HepG2 (cell line): Measurements from ENCODE around the gene MIEF2. TPM values are rescaled to one million over a fixed set of nuclear protein-coding genes. Genes with fewer than 3 reads are reported as not detected.
A peak's percentile ranks its signal among the peaks of the same experiment; 100 is the strongest.

Experiments used
- BRD4 ChIP-seq: sonication (generic); formaldehyde crosslinking; IDR thresholded peaks from 2 replicates; pipeline ENCODE4 v1.4.0; 2020; ENCODE audit warnings: missing genetic modification reagents
- CEBPZ ChIP-seq: IDR thresholded peaks from 2 replicates; pipeline ENCODE4 v1.6.1; 2012; ENCODE audit warnings: low read length, improper control_type of control experiment
- EEA1 ChIP-seq: sonication (generic); formaldehyde crosslinking; IDR thresholded peaks from 2 replicates; pipeline ENCODE4 v1.5.1; 2020; ENCODE audit warnings: mild to moderate bottlenecking, missing genetic modification reagents, borderline replicate concordance
- ESRRA ChIP-seq: sonication (generic); formaldehyde crosslinking; IDR thresholded peaks from 2 replicates; pipeline ENCODE4 v1.5.1; 2020; ENCODE audit warnings: mild to moderate bottlenecking, low read depth, missing genetic modification reagents
- FOXC1 ChIP-seq: sonication (generic); formaldehyde crosslinking; IDR thresholded peaks from 2 replicates; pipeline ENCODE4 v1.8.0; 2022; ENCODE audit warnings: mild to moderate bottlenecking, missing genetic modification reagents, borderline replicate concordance
- GPN1 ChIP-seq: sonication (generic); formaldehyde crosslinking; IDR thresholded peaks from 2 replicates; pipeline ENCODE4 v1.5.1; 2020; ENCODE audit warnings: missing genetic modification reagents, borderline replicate concordance
- HES4 ChIP-seq: sonication (generic); formaldehyde crosslinking; IDR thresholded peaks from 2 replicates; pipeline ENCODE4 v1.9.0; 2021; ENCODE audit warnings: mild to moderate bottlenecking, missing genetic modification reagents, borderline replicate concordance
- MTF2 ChIP-seq: sonication (generic); formaldehyde crosslinking; IDR thresholded peaks from 2 replicates; pipeline ENCODE4 v1.5.0; 2020; ENCODE audit warnings: missing genetic modification reagents, borderline replicate concordance
- SATB2 ChIP-seq: sonication (generic); formaldehyde crosslinking; IDR thresholded peaks from 2 replicates; pipeline ENCODE4 v1.5.0; 2020; ENCODE audit warnings: missing genetic modification reagents
- ZMYM2 ChIP-seq: sonication (generic); formaldehyde crosslinking; IDR thresholded peaks from 2 replicates; pipeline ENCODE4 v1.8.0; 2022; ENCODE audit warnings: mild to moderate bottlenecking, missing genetic modification reagents
- ZNF251 ChIP-seq: sonication (generic); formaldehyde crosslinking; IDR thresholded peaks from 2 replicates; pipeline ENCODE4 v1.9.0; 2021; ENCODE audit warnings: mild to moderate bottlenecking, missing genetic modification reagents
- ZNF484 ChIP-seq: sonication (generic); formaldehyde crosslinking; IDR thresholded peaks from 2 replicates; pipeline ENCODE4 v1.5.1; 2020; ENCODE audit warnings: mild to moderate bottlenecking, low read depth, missing genetic modification reagents, borderline replicate concordance
- ZNF629 ChIP-seq: sonication (generic); formaldehyde crosslinking; conservative IDR thresholded peaks from 2 replicates; pipeline ENCODE4 v1.5.0; 2020; ENCODE audit warnings: missing genetic modification reagents
- polyA plus RNA-seq, 8 experiments: library from polyadenylated mRNA; depleted of rRNA in 3 of 8; stranded (reverse) in 7 of 8; unstranded in 1 of 8; fragments of >200 nt; fragmentation: Illumina TruSeq in 4 of 8; extraction: Trizol in 4 of 8; gene quantifications; 2 replicates each; pipeline versions ENCODE4 v1.2.1 to v1.2.3, GENCODE V29; 2011 to 2016; ENCODE audit warnings: low read depth in 4 of 8, missing spikeins in 1 of 8, mixed read lengths in 1 of 8; ENCODE audit not compliant: insufficient read depth in 1 of 8
- total RNA-seq, 5 experiments: library from RNA; depleted of rRNA; stranded (reverse); fragments of >200 nt; fragmentation: Illumina TruSeq; extraction: Trizol; gene quantifications; 2 replicates each; pipeline ENCODE4 v1.2.3, GENCODE V29; 2016; ENCODE audit warnings: low read depth in 1 of 5
- TF ChIP-seq, protein P1 (sequence below): sonication (generic); formaldehyde crosslinking; IDR thresholded peaks from 2 replicates; pipeline ENCODE4 v1.5.0; 2020; ENCODE audit warnings: missing genetic modification reagents
- TF ChIP-seq, protein P2 (sequence below): sonication (generic); formaldehyde crosslinking; IDR thresholded peaks from 2 replicates; pipeline ENCODE4 v1.4.0; 2020; ENCODE audit warnings: missing genetic modification reagents
- TF ChIP-seq, protein P3 (sequence below): sonication (generic); formaldehyde crosslinking; IDR thresholded peaks from 2 replicates; pipeline ENCODE4 v1.5.0; 2020; ENCODE audit warnings: mild to moderate bottlenecking, missing genetic modification reagents, moderate library complexity
- TF ChIP-seq, protein P4 (sequence below): IDR thresholded peaks from 2 replicates; pipeline ENCODE4 v1.6.1; 2016; ENCODE audit warnings: low read depth, borderline replicate concordance

The MIEF2 gene
- total and polyA plus RNA-seq, 2 of the 13 experiments (the other 11 are each of a cell fraction or from before 2014, with no cell fraction given): 6.0 to 8.0 TPM

DNA sequence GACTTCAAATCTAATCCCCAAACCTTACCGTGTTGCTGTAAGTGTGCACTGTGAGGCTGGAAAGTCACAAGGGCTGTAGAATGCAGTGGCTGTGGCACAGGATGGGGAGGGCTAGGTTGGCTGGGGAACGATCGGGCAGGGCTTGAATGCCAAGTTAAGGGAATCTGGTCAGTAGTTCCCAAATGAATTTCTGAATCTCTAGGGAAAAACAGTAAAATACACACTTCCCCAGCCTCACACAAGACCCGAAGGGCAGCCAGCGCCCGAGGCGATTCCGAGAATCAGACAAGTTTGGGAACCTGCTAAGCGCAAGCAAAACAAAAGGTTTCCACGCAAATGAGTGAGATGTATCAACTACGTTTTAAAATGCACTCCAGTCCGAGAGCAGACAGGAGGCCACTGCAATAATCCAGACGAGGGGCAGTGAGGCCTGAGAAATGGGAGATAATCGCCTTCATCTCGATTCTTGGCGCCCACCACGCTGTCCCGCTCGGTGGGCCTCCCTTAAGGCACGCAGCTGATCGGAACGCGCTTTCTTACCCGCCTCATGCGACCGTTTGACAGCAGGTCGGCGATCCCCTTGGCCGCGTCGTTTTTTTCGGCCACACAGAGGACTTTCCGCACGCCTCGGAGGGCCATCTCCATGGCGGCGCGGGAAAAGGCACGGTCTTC, 53.7 kb downstream of the MIEF2 start (continued):
- TF ChIP-seq, protein P1, sequence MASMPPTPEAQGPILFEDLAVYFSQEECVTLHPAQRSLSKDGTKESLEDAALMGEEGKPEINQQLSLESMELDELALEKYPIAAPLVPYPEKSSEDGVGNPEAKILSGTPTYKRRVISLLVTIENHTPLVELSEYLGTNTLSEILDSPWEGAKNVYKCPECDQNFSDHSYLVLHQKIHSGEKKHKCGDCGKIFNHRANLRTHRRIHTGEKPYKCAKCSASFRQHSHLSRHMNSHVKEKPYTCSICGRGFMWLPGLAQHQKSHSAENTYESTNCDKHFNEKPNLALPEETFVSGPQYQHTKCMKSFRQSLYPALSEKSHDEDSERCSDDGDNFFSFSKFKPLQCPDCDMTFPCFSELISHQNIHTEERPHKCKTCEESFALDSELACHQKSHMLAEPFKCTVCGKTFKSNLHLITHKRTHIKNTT (CRISPR knock-in tag): no peak
- TF ChIP-seq GPN1 (CRISPR knock-in tag) (no peak), ZNF484 (CRISPR knock-in tag) (0 out of 2 replicates have a peak, but pooled peaks have one; percentile 19), HES4 (CRISPR knock-in tag) (0 out of 2 replicates have a peak, but pooled peaks have one; percentile 88), FOXC1 (peak; percentile 70; the same call in 1 of the 2 replicates), ZMYM2 (CRISPR knock-in tag) (0 out of 2 replicates have a peak, but pooled peaks have one; percentile 38), CEBPZ (no peak), SATB2 (0 out of 2 replicates have a peak, but pooled peaks have one; percentile 71), EEA1 (CRISPR knock-in tag) (peak; percentile 47; the same call in 1 of the 2 replicates), MTF2 (CRISPR knock-in tag) (0 out of 2 replicates have a peak, but pooled peaks have one; percentile 26), ESRRA (0 out of 2 replicates have a peak, but pooled peaks have one; percentile 17), ZNF629 (0 out of 2 replicates have a peak, but pooled peaks have one; percentile 33), ZNF251 (CRISPR knock-in tag) (peak; percentile 69; the same call in 1 of the 2 replicates), BRD4 (0 out of 2 replicates have a peak, but pooled peaks have one; percentile 40)
- TF ChIP-seq, protein P2, sequence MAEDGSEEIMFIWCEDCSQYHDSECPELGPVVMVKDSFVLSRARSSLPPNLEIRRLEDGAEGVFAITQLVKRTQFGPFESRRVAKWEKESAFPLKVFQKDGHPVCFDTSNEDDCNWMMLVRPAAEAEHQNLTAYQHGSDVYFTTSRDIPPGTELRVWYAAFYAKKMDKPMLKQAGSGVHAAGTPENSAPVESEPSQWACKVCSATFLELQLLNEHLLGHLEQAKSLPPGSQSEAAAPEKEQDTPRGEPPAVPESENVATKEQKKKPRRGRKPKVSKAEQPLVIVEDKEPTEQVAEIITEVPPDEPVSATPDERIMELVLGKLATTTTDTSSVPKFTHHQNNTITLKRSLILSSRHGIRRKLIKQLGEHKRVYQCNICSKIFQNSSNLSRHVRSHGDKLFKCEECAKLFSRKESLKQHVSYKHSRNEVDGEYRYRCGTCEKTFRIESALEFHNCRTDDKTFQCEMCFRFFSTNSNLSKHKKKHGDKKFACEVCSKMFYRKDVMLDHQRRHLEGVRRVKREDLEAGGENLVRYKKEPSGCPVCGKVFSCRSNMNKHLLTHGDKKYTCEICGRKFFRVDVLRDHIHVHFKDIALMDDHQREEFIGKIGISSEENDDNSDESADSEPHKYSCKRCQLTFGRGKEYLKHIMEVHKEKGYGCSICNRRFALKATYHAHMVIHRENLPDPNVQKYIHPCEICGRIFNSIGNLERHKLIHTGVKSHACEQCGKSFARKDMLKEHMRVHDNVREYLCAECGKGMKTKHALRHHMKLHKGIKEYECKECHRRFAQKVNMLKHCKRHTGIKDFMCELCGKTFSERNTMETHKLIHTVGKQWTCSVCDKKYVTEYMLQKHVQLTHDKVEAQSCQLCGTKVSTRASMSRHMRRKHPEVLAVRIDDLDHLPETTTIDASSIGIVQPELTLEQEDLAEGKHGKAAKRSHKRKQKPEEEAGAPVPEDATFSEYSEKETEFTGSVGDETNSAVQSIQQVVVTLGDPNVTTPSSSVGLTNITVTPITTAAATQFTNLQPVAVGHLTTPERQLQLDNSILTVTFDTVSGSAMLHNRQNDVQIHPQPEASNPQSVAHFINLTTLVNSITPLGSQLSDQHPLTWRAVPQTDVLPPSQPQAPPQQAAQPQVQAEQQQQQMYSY (CRISPR knock-in tag): 0 out of 2 replicates have a peak, but pooled peaks have one; percentile 15
- TF ChIP-seq, protein P3, sequence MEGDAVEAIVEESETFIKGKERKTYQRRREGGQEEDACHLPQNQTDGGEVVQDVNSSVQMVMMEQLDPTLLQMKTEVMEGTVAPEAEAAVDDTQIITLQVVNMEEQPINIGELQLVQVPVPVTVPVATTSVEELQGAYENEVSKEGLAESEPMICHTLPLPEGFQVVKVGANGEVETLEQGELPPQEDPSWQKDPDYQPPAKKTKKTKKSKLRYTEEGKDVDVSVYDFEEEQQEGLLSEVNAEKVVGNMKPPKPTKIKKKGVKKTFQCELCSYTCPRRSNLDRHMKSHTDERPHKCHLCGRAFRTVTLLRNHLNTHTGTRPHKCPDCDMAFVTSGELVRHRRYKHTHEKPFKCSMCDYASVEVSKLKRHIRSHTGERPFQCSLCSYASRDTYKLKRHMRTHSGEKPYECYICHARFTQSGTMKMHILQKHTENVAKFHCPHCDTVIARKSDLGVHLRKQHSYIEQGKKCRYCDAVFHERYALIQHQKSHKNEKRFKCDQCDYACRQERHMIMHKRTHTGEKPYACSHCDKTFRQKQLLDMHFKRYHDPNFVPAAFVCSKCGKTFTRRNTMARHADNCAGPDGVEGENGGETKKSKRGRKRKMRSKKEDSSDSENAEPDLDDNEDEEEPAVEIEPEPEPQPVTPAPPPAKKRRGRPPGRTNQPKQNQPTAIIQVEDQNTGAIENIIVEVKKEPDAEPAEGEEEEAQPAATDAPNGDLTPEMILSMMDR: 0 out of 2 replicates have a peak, but pooled peaks have one; percentile 4
- TF ChIP-seq, protein P4, sequence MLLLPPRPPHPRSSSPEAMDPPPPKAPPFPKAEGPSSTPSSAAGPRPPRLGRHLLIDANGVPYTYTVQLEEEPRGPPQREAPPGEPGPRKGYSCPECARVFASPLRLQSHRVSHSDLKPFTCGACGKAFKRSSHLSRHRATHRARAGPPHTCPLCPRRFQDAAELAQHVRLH (CRISPR knock-in tag): peak; percentile 20; the same call in 1 of the 2 replicates
